H9 (cell line): Measurements from ENCODE around the gene SKAP1. TPM values are rescaled to one million over a fixed set of nuclear protein-coding genes. Genes with fewer than 3 reads are reported as not detected.

Experiments
- DNase-seq: peaks from one replicate; pipeline ENCODE4 v3.0.0-alpha.2; 2017
- H2AFZ ChIP-seq: one replicate; pipeline ENCODE4 v1.6.1; 2013; ENCODE audit warnings: mild to moderate bottlenecking, low read length, control low read depth, moderate library complexity
- H2AK5ac ChIP-seq: 2 replicates; pipeline ENCODE4 v1.6.1; 2013; ENCODE audit warnings: low read length, control low read depth, mixed read lengths; ENCODE audit not compliant: insufficient read length
- H2BK120ac ChIP-seq: one replicate; pipeline ENCODE4 v1.6.1; 2013; ENCODE audit warnings: low read depth, mild to moderate bottlenecking, low read length, control low read depth, inconsistent platforms; ENCODE audit not compliant: poor library complexity, severe bottlenecking
- H2BK12ac ChIP-seq: 2 replicates; pipeline ENCODE4 v1.6.1; 2013; ENCODE audit warnings: low read length, control low read depth, mixed read lengths, low read depth; ENCODE audit not compliant: insufficient read length
- H2BK15ac ChIP-seq: 2 replicates; pipeline ENCODE4 v1.6.1; 2013; ENCODE audit warnings: low read depth, low read length, control low read depth
- H2BK20ac ChIP-seq: one replicate; pipeline ENCODE4 v1.6.1; 2013; ENCODE audit warnings: low read depth, mild to moderate bottlenecking, low read length, control low read depth, inconsistent platforms; ENCODE audit not compliant: poor library complexity, severe bottlenecking
- H2BK5ac ChIP-seq: 2 replicates; pipeline ENCODE4 v1.6.1; 2013; ENCODE audit warnings: low read length, control low read depth, mixed read lengths; ENCODE audit not compliant: insufficient read length
- H3K14ac ChIP-seq: 2 replicates; pipeline ENCODE4 v1.6.1; 2013; ENCODE audit warnings: low read length, control low read depth; ENCODE audit not compliant: insufficient read depth
- H3K18ac ChIP-seq: 2 replicates; pipeline ENCODE4 v1.6.1; 2013; ENCODE audit warnings: low read depth, mild to moderate bottlenecking, mixed read lengths, low read length, control low read depth; ENCODE audit not compliant: insufficient read length
- H3K23ac ChIP-seq: 2 replicates; pipeline ENCODE4 v1.6.1; 2013; ENCODE audit warnings: low read length, control low read depth, mixed read lengths, low read depth; ENCODE audit not compliant: insufficient read length
- H3K23me2 ChIP-seq: 2 replicates; pipeline ENCODE4 v1.6.1; 2013; ENCODE audit warnings: low read depth, mild to moderate bottlenecking, mixed read lengths, low read length, control low read depth; ENCODE audit not compliant: insufficient read length, poor library complexity, severe bottlenecking
- H3K27ac ChIP-seq: 2 replicates; pipeline ENCODE4 v1.5.1; 2013; ENCODE audit warnings: low read length, control low read depth, mixed read lengths, low read depth; ENCODE audit not compliant: insufficient read length
- H3K27me3 ChIP-seq: 2 replicates; pipeline ENCODE4 v1.6.1; 2013; ENCODE audit warnings: low read length, control low read depth, inconsistent platforms; ENCODE audit not compliant: insufficient read depth
- H3K4ac ChIP-seq: 2 replicates; pipeline ENCODE4 v1.6.1; 2013; ENCODE audit warnings: low read depth, mild to moderate bottlenecking, control low read depth, inconsistent platforms, low read length, moderate library complexity
- H3K4me1 ChIP-seq: 2 replicates; pipeline ENCODE4 v1.6.1; 2013; ENCODE audit warnings: low read length, control low read depth, inconsistent platforms; ENCODE audit not compliant: insufficient read depth
- H3K4me2 ChIP-seq: 2 replicates; pipeline ENCODE4 v1.6.1; 2013; ENCODE audit warnings: low read length, control low read depth, mixed read lengths; ENCODE audit not compliant: insufficient read length, insufficient read depth
- H3K56ac ChIP-seq: 2 replicates; pipeline ENCODE4 v1.6.1; 2013; ENCODE audit warnings: low read depth, mild to moderate bottlenecking, mixed read lengths, low read length, control low read depth; ENCODE audit not compliant: insufficient read length
- H3K79me1 ChIP-seq: 2 replicates; pipeline ENCODE4 v1.6.1; 2013; ENCODE audit warnings: low read depth, mild to moderate bottlenecking, moderate library complexity, low read length, control low read depth, inconsistent platforms; ENCODE audit not compliant: insufficient read depth, poor library complexity, severe bottlenecking
- H3K79me2 ChIP-seq: 2 replicates; pipeline ENCODE4 v1.6.1; 2013; ENCODE audit warnings: low read length, control low read depth, inconsistent platforms; ENCODE audit not compliant: insufficient read depth
- H3K9ac ChIP-seq: 2 replicates; pipeline ENCODE4 v1.6.1; 2013; ENCODE audit warnings: low read length, control low read depth, mixed read lengths; ENCODE audit not compliant: insufficient read length; ENCODE audit errors: extremely low read depth
- H3K9me3 ChIP-seq: one replicate; pipeline ENCODE4 v1.6.1; 2013; ENCODE audit warnings: low read depth, low read length, inconsistent platforms; ENCODE audit not compliant: control insufficient read depth
- H3T11ph ChIP-seq: one replicate; pipeline ENCODE4 v1.6.1; 2013; ENCODE audit warnings: mild to moderate bottlenecking, low read length, control low read depth, inconsistent platforms
- H4K20me1 ChIP-seq: one replicate; pipeline ENCODE4 v1.6.1; 2013; ENCODE audit not compliant: control insufficient read depth, insufficient read length, insufficient read depth
- H4K5ac ChIP-seq: 2 replicates; pipeline ENCODE4 v1.6.1; 2013; ENCODE audit warnings: low read depth, mild to moderate bottlenecking, mixed read lengths, low read length, control low read depth; ENCODE audit not compliant: insufficient read length
- H4K8ac ChIP-seq: replicated peaks from 2 replicates; pipeline ENCODE4 v1.6.1; 2013; ENCODE audit warnings: low read length, control low read depth, mixed read lengths, low read depth; ENCODE audit not compliant: insufficient read length
- H4K91ac ChIP-seq: 2 replicates; pipeline ENCODE4 v1.6.1; 2013; ENCODE audit warnings: low read depth, mild to moderate bottlenecking, moderate library complexity, mixed read lengths, low read length, control low read depth; ENCODE audit not compliant: insufficient read length
- H3K27ac Mint-ChIP-seq, 3 experiments: 2 replicates in 2 of 3; 3 replicates in 1 of 3; pipeline ENCODE4 v1.8.0; 2020 to 2021; ENCODE audit warnings: mixed read lengths in 3 of 3, mild to moderate bottlenecking in 1 of 3, moderate library complexity in 1 of 3
- H3K27me3 Mint-ChIP-seq: 2 replicates; pipeline ENCODE4 v1.8.0; 2021; ENCODE audit warnings: low read depth, mild to moderate bottlenecking, moderate library complexity, mixed read lengths
- H3K36me3 Mint-ChIP-seq, 3 experiments: 2 replicates in 2 of 3; 3 replicates in 1 of 3; pipeline ENCODE4 v1.8.0; 2020 to 2021; ENCODE audit warnings: low read depth in 3 of 3, mixed read lengths in 3 of 3; ENCODE audit not compliant: insufficient read depth in 1 of 3
- H3K4me1 Mint-ChIP-seq, 2 experiments: 2 replicates each; pipeline ENCODE4 v1.8.0; 2020; ENCODE audit warnings: mixed read lengths in 2 of 2
- H3K4me3 Mint-ChIP-seq, 2 experiments: 2 replicates in 1 of 2; 3 replicates in 1 of 2; pipeline ENCODE4 v1.8.0; 2020 to 2021; ENCODE audit warnings: mild to moderate bottlenecking in 2 of 2, mixed read lengths in 2 of 2, moderate library complexity in 1 of 2
- H3K9me3 Mint-ChIP-seq, 2 experiments: 2 replicates in 1 of 2; 3 replicates in 1 of 2; pipeline ENCODE4 v1.8.0; 2020; ENCODE audit warnings: mild to moderate bottlenecking in 2 of 2, mixed read lengths in 2 of 2, moderate library complexity in 1 of 2
- CTCF ChIP-seq: fragments of 200-600 bp; sonication (generic); conservative IDR thresholded peaks from 3 replicates; pipeline ENCODE4 v1.8.0; 2021; ENCODE audit warnings: antibody characterized with exemption, mild to moderate bottlenecking
- WGBS: extraction: QIAGEN DNeasy Blood & Tissue Kit; methylation state at CpG from one replicate; pipeline ENCODE4 v1.1.7; 2013; ENCODE audit warnings: missing lambda C conversion rate, low lambda C conversion rate, mixed read lengths; ENCODE audit not compliant: insufficient read length; ENCODE audit errors: extremely low coverage; 5-methylcytosine and 5-hydroxymethylcytosine counted together
- total RNA-seq: library from RNA; stranded (reverse); gene quantifications from 2 replicates; pipeline ENCODE4 v1.2.1, GENCODE V29; 2021

SKAP1 gene
- total RNA-seq, 1 experiment from 2014 or later = not detected

DNA sequence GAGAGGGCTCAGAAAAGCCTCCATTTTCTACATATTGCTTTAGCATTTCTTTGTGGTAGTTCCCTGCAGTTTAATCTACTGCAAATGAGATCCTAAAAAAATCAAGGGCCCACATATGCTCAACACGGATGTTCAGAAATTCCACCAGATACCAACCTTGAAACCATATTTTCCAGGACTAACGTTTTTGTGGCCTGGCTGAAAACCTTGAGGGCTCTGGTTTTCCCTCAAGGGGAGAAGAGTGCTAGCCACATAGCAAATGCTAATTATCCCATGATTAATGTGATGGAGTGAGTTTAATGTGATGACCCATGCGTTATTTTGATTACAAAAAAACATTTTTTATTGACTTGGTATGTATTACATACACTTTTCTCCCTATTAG lies 253.6 kb downstream of the SKAP1 start:
- no peak overlapping the region for H2BK12ac ChIP-seq
- H3T11ph ChIP-seq = no peak overlapping the region
- no peak overlapping the region for H3K4me3 Mint-ChIP-seq
- H2BK15ac ChIP-seq = no peak overlapping the region
- WGBS = no CpG with 5 or more reads among the region's 3 CpGs
- H3K14ac ChIP-seq = no peak overlapping the region
- no peak overlapping the region for H2AK5ac ChIP-seq
- H4K5ac ChIP-seq = no peak overlapping the region
- no peak overlapping the region for H3K27ac Mint-ChIP-seq
- no peaks in the 10 kb centered on the region for H4K20me1 ChIP-seq
- no peak overlapping the region for H2AFZ ChIP-seq
- no peak overlapping the region for H2BK120ac ChIP-seq
- H3K79me2 ChIP-seq = no peaks in the 10 kb centered on the region
- no peaks in the 10 kb centered on the region; the same call in 1 of the 2 replicates for H3K27me3 Mint-ChIP-seq
- H3K9ac ChIP-seq = no peak overlapping the region
- H2BK20ac ChIP-seq = no peak overlapping the region
- peaks cover 6% of the 10 kb centered on the region for H3K4me1 ChIP-seq
- TF ChIP-seq CTCF = no peak
- H4K91ac ChIP-seq = no peak overlapping the region
- no peaks in the 10 kb centered on the region for H3K79me1 ChIP-seq
- no peaks in the 10 kb centered on the region; the same call in 1 of the 2 replicates for H3K27me3 ChIP-seq
- no peak overlapping the region for H3K23ac ChIP-seq
- H3K9me3 Mint-ChIP-seq = no peaks in the 10 kb centered on the region
- H4K8ac ChIP-seq = no peak overlapping the region
- H3K27ac ChIP-seq = no peak overlapping the region
- no peak overlapping the region for H3K4me2 ChIP-seq
- no peaks in the 10 kb centered on the region for H3K36me3 Mint-ChIP-seq
- no peak overlapping the region for H2BK5ac ChIP-seq
- H3K56ac ChIP-seq = no peak overlapping the region
- H3K4ac ChIP-seq = no peak overlapping the region
- no peaks in the 10 kb centered on the region for H3K9me3 ChIP-seq
- DNase-seq = no peak
- H3K18ac ChIP-seq = no peak overlapping the region
- H3K4me1 Mint-ChIP-seq = peaks cover 17 to 25% of the 10 kb centered on the region in 2 experiments
- H3K23me2 ChIP-seq = no peaks in the 10 kb centered on the region
